Airway epithelial cell (primary cell): Measurements from ENCODE around the gene NDUFB7. TPM values are rescaled to one million over a fixed set of nuclear protein-coding genes. Genes with fewer than 3 reads are reported as not detected.

ENCODE experiments used
- total RNA-seq: library from RNA; depleted of rRNA; stranded (reverse); fragments of >200 nt; gene quantifications from 2 replicates; pipeline ENCODE4 v1.2.3, GENCODE V29; 2015

Gene NDUFB7
- total RNA-seq: 375 and 385 TPM in 2 replicates

GRCh38 chr19:14571695-14572490 is at the start of gene NDUFB7:
TSS of gene NDUFB7 (minus strand) at chr19:14572066. CDS start at chr19:14572000, 66 bp downstream.

GRCh38 chr19:14582894-14583340 is 11.1 kb upstream of the NDUFB7 start, which contains the start of gene CLEC17A:
TSS of gene CLEC17A (plus strand) at chr19:14583084. CDS start at chr19:14583161, 77 bp downstream.

GRCh38 chr19:14529254-14530004 is 42.4 kb downstream of the NDUFB7 start, which contains the start of gene TECR:
TSS of gene TECR (plus strand) at chr19:14529594. CDS start at chr19:14529697, 103 bp downstream.

GRCh38 chr19:14517840-14518505 is 53.9 kb downstream of the NDUFB7 start, which contains the start of gene DNAJB1:
TSS of gene DNAJB1 (minus strand) at chr19:14518397. CDS start at chr19:14518349, 48 bp downstream.

Other genes starting within 250 kb of the NDUFB7 start
- gene ADGRE5, start 190.6 kb downstream of the NDUFB7 start, total RNA-seq: 17.6 and 18.6 TPM in 2 replicates
- 111 and 127 TPM in 2 replicates for gene DDX39A, start 152.7 kb downstream of the NDUFB7 start, total RNA-seq
- gene PKN1, start 138.8 kb downstream of the NDUFB7 start, total RNA-seq: 6.8 and 10.6 TPM in 2 replicates
- gene PTGER1, start 96.7 kb downstream of the NDUFB7 start, total RNA-seq: 0.35 and 1.0 TPM in 2 replicates
- gene GIPC1, start 75.9 kb downstream of the NDUFB7 start, total RNA-seq: 277 and 285 TPM in 2 replicates
- gene DNAJB1, start 53.7 kb downstream of the NDUFB7 start, total RNA-seq: 165 and 174 TPM in 2 replicates
- gene TECR, start 42.5 kb downstream of the NDUFB7 start, total RNA-seq: 131 and 169 TPM in 2 replicates
- not detected in 2 replicates for gene CLEC17A, start 11.0 kb upstream of the NDUFB7 start, total RNA-seq
- gene ADGRE3, start 102.8 kb upstream of the NDUFB7 start, total RNA-seq: not detected in 2 replicates
- 3.7 and 6.9 TPM in 2 replicates for gene ZNF333, start 118.0 kb upstream of the NDUFB7 start, total RNA-seq
- gene ADGRE2, start 206.5 kb upstream of the NDUFB7 start, total RNA-seq: 3.5 and 6.3 TPM in 2 replicates